GM12801 (cell line): ENCODE results near the gene PLD2.

Experiments used
- CTCF ChIP-seq: IDR thresholded peaks from one replicate; pipeline ENCODE4 v1.5.1; 2011; ENCODE audit warnings: control low read depth; ENCODE audit not compliant: insufficient read length; ENCODE audit errors: extremely low read depth

The PLD2 gene

GRCh38 chr17:4823373-4824089 lies 16.6 kb downstream of the PLD2 start:
- no peak for TF ChIP-seq CTCF

- no peak for TF ChIP-seq CTCF
Measured at GRCh38 chr17:4827399-4827798, 20.4 kb downstream of the PLD2 start.

- no peak for TF ChIP-seq CTCF
Measured at GRCh38 chr17:4833178-4833940, 26.4 kb downstream of the PLD2 start, which contains the start of gene MINK1. Gene MINK1, plus strand, starts transcription at chr17:4833340. Its CDS starts 244 bp downstream, at chr17:4833584.

- no peak for TF ChIP-seq CTCF
Measured at GRCh38 chr17:4833941-4834680, 27.2 kb downstream of the PLD2 start.

GRCh38 chr17:4834681-4835020 lies 27.7 kb downstream of the PLD2 start:
- TF ChIP-seq CTCF: no peak

GRCh38 chr17:4836221-4836620 lies 29.3 kb downstream of the PLD2 start:
- TF ChIP-seq CTCF: no peak
